22Rv1 (cell line): ENCODE data around the gene CPA1.

Source experiments
- CTCF ChIP-seq: fragments of 450-650 bp; IDR thresholded peaks from 2 replicates; pipeline ENCODE4 v1.5.1; 2017; ENCODE audit warnings: mild to moderate bottlenecking
- ZFX ChIP-seq: fragments of 450-650 bp; IDR thresholded peaks from 2 replicates; pipeline ENCODE4 v1.6.1; 2017; ENCODE audit warnings: antibody characterized with exemption, borderline replicate concordance

GRCh38 chr7:130390486-130390885 is 10.2 kb downstream of the CPA1 start:
- TF ChIP-seq CTCF (no peak), ZFX (no peak)
